Tibial nerve (tissue), 4 donors: ENCODE measurements around the gene PEF1.

Experiments
- EP300 ChIP-seq, 2 donors: sonication (generic); formaldehyde crosslinking; IDR thresholded peaks; one replicate each; pipeline ENCODE4 v1.6.1; 2017; ENCODE audit warnings: antibody characterized with exemption in 2 of 2, mild to moderate bottlenecking in 1 of 2
- POLR2A ChIP-seq, 2 donors: fragments of 450-650 bp; IDR thresholded peaks; one replicate each; pipeline ENCODE4 v1.6.1; 2017; ENCODE audit warnings: antibody characterized with exemption in 2 of 2, mild to moderate bottlenecking in 2 of 2, moderate library complexity in 2 of 2
- TF ChIP-seq, protein P1 (sequence below), 5 experiments: fragments of 200-600 bp in 3 of 5; fragments of 450-650 bp in 2 of 5; sonication (generic) in 3 of 5; IDR thresholded peaks; one replicate each; pipeline ENCODE4 v1.5.1; 2016 to 2019; ENCODE audit warnings: antibody characterized with exemption in 5 of 5, mild to moderate bottlenecking in 3 of 5, moderate library complexity in 2 of 5

DNA sequence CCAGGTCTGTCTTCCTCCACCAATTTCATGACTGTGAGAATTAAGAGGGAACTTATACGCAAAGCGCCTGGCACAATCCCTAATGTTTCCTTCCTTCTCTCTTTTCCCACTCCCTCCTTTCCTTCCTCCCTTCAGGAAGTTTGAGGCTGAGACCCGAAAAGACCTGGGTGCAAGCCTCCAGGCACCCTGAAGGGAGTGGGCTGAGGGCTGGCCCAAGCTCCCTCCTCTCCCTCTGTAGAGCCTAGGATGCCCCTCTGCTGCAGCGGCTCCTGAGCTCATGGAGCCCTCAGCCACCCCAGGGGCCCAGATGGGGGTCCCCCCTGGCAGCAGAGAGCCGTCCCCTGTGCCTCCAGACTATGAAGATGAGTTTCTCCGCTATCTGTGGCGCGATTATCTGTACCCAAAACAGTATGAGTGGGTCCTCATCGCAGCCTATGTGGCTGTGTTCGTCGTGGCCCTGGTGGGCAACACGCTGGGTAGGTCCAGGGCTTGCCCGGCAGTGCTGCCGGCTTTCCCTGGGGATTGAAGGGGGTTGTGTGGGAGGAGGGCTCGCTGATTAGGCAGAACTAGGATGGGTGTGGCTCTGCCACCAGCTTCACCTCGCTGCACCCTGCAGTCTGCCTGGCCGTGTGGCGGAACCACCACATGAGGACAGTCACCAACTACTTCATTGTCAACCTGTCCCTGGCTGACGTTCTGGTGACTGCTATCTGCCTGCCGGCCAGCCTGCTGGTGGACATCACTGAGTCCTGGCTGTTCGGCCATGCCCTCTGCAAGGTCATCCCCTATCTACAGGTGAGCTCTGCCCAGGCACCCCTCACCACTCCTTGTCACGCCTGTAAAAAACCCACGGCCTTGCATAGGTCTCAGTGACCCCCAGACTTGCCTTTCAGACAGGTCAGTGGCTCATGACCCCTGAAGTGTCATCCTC, 25.5 kb downstream of the PEF1 start:
- TF ChIP-seq POLR2A (IDR thresholded peaks at IDR 0.05) (no peak), EP300 (IDR thresholded peaks at IDR 0.05) (no peak)
- TF ChIP-seq, protein P1, sequence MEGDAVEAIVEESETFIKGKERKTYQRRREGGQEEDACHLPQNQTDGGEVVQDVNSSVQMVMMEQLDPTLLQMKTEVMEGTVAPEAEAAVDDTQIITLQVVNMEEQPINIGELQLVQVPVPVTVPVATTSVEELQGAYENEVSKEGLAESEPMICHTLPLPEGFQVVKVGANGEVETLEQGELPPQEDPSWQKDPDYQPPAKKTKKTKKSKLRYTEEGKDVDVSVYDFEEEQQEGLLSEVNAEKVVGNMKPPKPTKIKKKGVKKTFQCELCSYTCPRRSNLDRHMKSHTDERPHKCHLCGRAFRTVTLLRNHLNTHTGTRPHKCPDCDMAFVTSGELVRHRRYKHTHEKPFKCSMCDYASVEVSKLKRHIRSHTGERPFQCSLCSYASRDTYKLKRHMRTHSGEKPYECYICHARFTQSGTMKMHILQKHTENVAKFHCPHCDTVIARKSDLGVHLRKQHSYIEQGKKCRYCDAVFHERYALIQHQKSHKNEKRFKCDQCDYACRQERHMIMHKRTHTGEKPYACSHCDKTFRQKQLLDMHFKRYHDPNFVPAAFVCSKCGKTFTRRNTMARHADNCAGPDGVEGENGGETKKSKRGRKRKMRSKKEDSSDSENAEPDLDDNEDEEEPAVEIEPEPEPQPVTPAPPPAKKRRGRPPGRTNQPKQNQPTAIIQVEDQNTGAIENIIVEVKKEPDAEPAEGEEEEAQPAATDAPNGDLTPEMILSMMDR (IDR thresholded peaks at IDR 0.05): no peak
